Measurements from ENCODE around the gene AMOT.

The AMOT gene

DNA sequence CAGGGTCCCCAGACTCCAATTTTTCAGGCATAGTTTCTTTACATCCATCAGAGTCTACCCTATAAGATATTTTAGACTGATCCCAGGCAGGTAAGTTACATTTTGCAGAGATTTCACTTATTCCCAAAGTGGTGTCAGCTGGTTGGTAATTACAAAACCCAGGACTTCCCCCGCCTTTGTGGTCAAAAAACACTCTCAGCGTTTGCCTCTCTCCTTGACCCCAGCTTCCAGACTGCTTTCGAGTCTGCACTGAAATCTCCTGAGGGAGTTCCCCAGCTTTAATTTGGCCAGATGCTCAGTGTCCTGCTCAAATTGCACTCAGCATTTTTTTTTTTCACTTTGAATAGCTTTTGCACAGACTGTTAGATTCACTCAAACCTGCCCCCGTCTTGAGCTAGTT is 11.2 kb upstream of the AMOT start:
- no peaks in the 10 kb centered on the region for H3K36me3 ChIP-seq (replicated peaks)
- no peaks in the 10 kb centered on the region for H3K27me3 ChIP-seq (ENCODE audit: low read depth)
- DNase-seq (ENCODE audit: low spot score in 2 of 2): peak in 1 of 2 experiments; percentile 24
- H3K9me3 ChIP-seq: no peaks in the 10 kb centered on the region
- no peak overlapping the region for H3K4me3 ChIP-seq
- H3K4me1 ChIP-seq: peaks cover 25% of the 10 kb centered on the region
- in situ Hi-C loops (cut with MboI; ENCODE audit: low sequenced_read_pairs): no loop called here

DNA sequence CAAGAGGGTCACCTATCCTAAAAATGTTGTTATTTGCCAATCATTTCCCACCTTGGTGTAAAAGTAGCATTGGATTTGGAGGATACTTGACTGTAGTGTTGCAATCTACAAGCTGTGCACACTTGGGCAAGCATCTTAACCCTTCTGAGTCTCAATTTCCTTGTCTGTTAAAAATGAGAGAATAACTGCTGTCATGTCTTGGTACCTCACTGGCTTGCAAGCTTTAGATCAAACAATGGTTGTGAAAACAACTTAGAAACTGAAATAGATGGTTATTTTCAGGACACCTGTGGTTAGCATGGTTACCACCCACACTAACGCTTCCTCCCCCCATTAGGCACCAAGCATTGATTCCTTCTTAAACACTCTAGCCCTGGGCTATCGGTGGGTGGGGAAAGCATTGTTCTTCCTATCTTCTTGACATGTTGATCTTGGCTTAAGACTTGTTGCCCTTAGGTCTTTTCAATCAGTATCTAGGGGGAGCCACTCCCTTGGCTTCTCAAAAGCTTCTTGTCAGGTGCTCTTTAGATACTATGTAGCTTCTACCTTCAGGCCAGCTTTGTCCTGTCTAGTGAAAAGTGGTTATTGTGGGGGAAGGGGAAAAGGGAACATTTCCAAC is 10.6 kb upstream of the AMOT start:
- in situ Hi-C loops (cut with MboI; ENCODE audit: low sequenced_read_pairs): no loop called here
- Histone ChIP-seq H3K9me3 (no peaks in the 10 kb centered on the region), H3K4me3 (no peak overlapping the region), H3K27me3 (ENCODE audit: low read depth) (no peaks in the 10 kb centered on the region), H3K4me1 (peaks cover 25% of the 10 kb centered on the region), H3K36me3 (replicated peaks) (no peaks in the 10 kb centered on the region)
- peak; percentile 57 to 69 for DNase-seq (ENCODE audit: low spot score in 2 of 2)

DNA sequence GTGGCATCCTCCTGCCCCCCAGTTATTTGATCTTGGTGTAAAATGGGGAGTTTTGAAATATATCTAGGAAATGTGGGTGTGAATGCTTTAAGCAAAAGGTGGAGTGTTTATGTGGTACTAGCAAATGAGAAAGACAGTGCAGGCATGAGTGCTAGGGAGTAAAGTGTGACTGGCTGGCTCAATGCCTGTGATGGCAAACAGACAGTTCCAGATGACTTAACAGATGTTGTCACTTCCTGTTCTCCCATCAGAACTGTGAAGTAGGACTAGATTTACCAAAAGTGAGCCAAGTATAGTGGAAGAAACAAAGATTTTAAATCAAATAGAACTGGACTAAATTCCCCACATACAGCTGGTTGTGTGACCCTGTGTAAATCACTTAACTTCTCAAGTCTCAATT is 8.4 kb upstream of the AMOT start:
- Histone ChIP-seq H3K27me3 (ENCODE audit: low read depth) (no peaks in the 10 kb centered on the region), H3K36me3 (replicated peaks) (no peaks in the 10 kb centered on the region), H3K4me3 (no peak overlapping the region), H3K4me1 (peaks cover 36% of the 10 kb centered on the region), H3K9me3 (no peaks in the 10 kb centered on the region)
- in situ Hi-C loops (cut with MboI; ENCODE audit: low sequenced_read_pairs): no loop called here
- DNase-seq (ENCODE audit: low spot score in 2 of 2): no peak

DNA sequence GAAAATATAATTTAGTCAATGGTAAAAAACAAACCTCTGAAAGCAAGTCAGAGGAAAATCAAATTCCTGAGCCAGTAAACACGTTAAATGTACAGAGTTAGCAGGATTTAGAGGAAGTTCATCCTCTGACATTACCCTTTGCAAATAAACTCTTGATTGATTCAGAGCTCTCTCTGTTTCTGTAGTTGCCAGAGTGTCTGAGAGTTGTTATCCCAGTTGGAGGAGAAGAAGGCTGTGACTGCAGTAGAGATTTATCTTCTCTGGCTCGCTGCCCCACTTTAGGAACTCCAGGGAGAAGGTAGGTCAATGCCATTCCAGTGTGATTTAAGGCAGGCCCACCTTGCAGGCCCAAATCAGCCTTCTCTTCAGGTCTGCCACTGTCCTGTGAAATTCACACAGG is 6.2 kb upstream of the AMOT start:
- no peaks in the 10 kb centered on the region for H3K36me3 ChIP-seq (replicated peaks)
- H3K9me3 ChIP-seq: no peaks in the 10 kb centered on the region
- H3K27me3 ChIP-seq (ENCODE audit: low read depth): no peaks in the 10 kb centered on the region
- DNase-seq (ENCODE audit: low spot score in 2 of 2): no peak
- no peak overlapping the region for H3K4me3 ChIP-seq
- in situ Hi-C loops (cut with MboI; ENCODE audit: low sequenced_read_pairs): no loop called here
- H3K4me1 ChIP-seq: peaks cover 29% of the 10 kb centered on the region

DNA sequence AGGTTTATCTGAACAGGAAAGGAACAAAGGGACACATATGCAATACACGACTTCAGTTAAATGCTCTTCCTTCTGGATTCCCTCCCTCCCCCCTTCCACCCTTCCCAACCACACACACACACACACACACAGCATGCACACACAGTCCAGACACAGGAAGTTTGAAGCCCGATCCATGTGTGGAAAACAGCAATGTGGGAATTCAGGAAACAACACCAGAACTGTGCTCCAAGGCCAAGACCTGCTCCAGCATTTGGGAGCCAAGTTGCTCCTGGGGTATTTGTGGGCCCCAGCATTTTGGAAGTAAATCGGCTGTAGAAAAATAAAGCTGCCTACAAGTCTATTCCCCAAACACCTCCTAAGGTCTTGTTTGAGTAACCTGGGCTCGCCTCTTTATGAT is 5.6 kb upstream of the AMOT start:
- Histone ChIP-seq H3K9me3 (no peaks in the 10 kb centered on the region), H3K27me3 (ENCODE audit: low read depth) (no peaks in the 10 kb centered on the region), H3K4me1 (peaks cover 24% of the 10 kb centered on the region), H3K36me3 (replicated peaks) (no peaks in the 10 kb centered on the region), H3K4me3 (no peak overlapping the region)
- DNase-seq (ENCODE audit: low spot score in 2 of 2): no peak
- in situ Hi-C loops (cut with MboI; ENCODE audit: low sequenced_read_pairs): no loop called here

DNA sequence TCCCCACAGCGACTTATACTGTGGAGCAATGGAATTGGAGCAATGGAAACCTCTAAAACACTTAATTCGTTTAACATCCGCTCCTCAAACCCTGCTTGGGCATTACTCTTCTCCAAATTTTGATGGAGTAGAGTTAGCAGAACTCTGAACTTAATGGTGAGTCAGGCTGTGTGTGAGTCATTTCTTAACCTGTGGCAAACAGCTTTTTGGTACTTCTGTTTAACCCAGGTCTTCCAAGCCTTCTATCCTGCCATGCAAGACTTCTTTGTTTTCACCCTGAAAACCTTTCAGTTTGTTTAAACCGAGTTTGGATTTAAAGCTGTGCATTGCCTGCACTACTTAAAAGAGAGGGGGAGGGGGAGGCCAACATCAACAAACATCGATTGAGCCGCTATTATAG is 3.6 kb upstream of the AMOT start:
- DNase-seq (ENCODE audit: low spot score in 2 of 2): no peak
- Histone ChIP-seq H3K4me1 (peaks cover 25% of the 10 kb centered on the region), H3K27me3 (ENCODE audit: low read depth) (no peaks in the 10 kb centered on the region), H3K36me3 (replicated peaks) (no peaks in the 10 kb centered on the region), H3K9me3 (no peaks in the 10 kb centered on the region), H3K4me3 (no peak overlapping the region)
- in situ Hi-C loops (cut with MboI; ENCODE audit: low sequenced_read_pairs): no loop called here

DNA sequence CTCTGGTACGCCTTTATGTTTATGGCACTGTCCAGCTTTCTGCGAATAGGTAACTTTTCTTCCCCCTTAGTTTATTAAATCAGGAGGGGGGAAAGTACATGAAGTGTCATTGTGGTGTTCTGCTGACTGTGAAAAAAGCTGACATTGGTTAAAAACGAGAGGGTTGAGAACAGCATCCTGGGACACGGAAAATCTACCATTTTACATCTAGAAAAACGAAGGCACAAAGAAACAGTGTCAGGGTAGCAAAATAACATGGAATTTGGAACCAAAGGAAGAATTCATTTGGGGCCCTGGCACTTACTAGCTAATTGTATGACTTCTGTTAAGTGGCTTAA is 1.2 kb upstream of the AMOT start:
- DNase-seq (ENCODE audit: low spot score in 2 of 2): no peak
- Histone ChIP-seq H3K36me3 (replicated peaks) (no peaks in the 10 kb centered on the region), H3K4me3 (peak overlapping the region; percentile 78), H3K4me1 (peaks cover 48% of the 10 kb centered on the region), H3K9me3 (no peaks in the 10 kb centered on the region), H3K27me3 (ENCODE audit: low read depth) (no peaks in the 10 kb centered on the region)
- in situ Hi-C loops (cut with MboI; ENCODE audit: low sequenced_read_pairs): no loop called here

DNA sequence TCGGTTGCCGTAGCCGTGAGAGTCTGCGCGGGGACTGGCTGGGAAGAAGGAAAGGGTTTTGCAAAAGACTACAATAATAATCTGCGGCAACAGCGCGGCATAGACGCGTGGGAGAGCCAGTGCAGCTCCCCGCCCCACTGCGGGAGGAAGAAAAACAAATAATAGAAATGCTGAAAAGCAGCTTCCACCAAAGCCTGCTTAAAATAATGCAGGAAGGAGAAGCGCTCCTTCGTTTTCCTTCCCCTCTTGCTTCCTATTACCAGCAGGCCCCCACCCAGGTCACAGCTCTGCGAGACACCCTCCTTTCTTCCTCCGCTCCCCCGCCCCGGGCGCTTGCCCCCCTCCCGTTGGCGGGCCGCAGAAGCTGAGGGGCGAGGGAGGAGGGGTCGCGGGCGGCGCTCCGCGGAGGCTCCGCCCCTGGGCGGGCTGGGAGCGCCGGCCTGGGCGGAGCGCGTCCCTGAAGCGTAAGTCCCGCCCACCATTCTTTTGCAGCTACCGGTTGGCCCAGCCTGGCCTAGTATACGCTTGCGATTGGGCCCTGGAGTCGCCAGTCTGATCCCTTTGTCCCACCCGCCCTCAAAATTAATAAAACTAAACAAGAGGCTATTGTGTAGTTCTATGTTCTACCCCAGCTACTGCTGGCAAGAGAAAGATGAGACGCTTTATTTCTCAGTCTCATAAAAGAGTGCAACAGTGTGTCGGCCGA is 636 bp upstream of the AMOT start:
- H3K36me3 ChIP-seq (replicated peaks): no peaks in the 10 kb centered on the region
- in situ Hi-C loops (cut with MboI; ENCODE audit: low sequenced_read_pairs): no loop called here
- peak overlapping the region; percentile 78 for H3K4me3 ChIP-seq
- no peaks in the 10 kb centered on the region for H3K9me3 ChIP-seq
- DNase-seq (ENCODE audit: low spot score in 2 of 2): peak; percentile 94 to 95
- no peaks in the 10 kb centered on the region for H3K27me3 ChIP-seq (ENCODE audit: low read depth)
- peaks cover 53% of the 10 kb centered on the region for H3K4me1 ChIP-seq

DNA sequence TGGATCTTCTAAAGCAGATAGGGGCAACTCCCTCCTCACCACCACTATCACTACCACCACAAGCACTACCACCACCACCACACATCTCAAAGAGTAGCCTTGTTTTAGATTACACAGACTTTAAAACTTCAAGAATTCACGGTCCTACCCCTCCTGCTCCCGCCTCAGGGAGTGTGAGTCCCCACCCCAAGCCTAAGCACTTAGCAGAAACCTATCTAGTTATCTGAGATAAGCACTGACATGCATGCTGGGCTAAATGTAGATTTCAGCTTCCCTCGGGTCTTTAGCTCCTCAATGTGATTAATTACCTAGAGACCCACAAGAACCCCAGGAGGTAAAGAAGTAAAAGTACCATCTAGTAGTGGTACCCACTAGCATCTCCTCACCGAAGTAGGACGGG is 775 bp downstream of the AMOT start:
- no peaks in the 10 kb centered on the region for H3K27me3 ChIP-seq (ENCODE audit: low read depth)

DNA sequence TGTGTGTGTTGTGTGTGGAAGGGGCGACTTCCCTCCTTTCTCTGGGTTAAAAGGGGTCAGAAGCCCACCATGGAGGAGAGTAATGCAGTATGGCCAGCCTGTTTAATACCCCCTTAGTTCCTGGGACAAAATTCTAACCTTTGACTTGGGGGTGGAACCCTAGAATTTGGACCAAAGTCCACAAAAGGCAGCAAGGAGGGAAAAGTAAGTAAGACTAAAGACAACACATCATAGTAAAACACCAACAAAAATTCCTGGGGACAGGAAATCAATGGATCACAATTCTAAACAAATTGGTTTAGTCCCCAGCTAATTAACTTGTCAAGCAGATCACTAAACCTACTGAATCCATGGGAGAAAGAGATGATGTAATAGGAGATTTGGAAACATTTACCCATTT is 3.1 kb downstream of the AMOT start:
- no peaks in the 10 kb centered on the region for H3K9me3 ChIP-seq
- no peak for DNase-seq (ENCODE audit: low spot score in 2 of 2)
- H3K4me3 ChIP-seq: no peak overlapping the region
- in situ Hi-C loops (cut with MboI; ENCODE audit: low sequenced_read_pairs): no loop called here
- no peaks in the 10 kb centered on the region for H3K36me3 ChIP-seq (replicated peaks)
- peaks cover 74% of the 10 kb centered on the region for H3K4me1 ChIP-seq
- no peaks in the 10 kb centered on the region for H3K27me3 ChIP-seq (ENCODE audit: low read depth)

More for the DNA sequence above, 775 bp downstream of the AMOT start:
- H3K4me3 ChIP-seq: peak overlapping the region; percentile 78
- no peak for DNase-seq (ENCODE audit: low spot score in 2 of 2)
- in situ Hi-C loops (cut with MboI; ENCODE audit: low sequenced_read_pairs): no loop called here
- H3K4me1 ChIP-seq: peaks cover 62% of the 10 kb centered on the region
- no peaks in the 10 kb centered on the region for H3K9me3 ChIP-seq
- H3K36me3 ChIP-seq (replicated peaks): no peaks in the 10 kb centered on the region

DNA sequence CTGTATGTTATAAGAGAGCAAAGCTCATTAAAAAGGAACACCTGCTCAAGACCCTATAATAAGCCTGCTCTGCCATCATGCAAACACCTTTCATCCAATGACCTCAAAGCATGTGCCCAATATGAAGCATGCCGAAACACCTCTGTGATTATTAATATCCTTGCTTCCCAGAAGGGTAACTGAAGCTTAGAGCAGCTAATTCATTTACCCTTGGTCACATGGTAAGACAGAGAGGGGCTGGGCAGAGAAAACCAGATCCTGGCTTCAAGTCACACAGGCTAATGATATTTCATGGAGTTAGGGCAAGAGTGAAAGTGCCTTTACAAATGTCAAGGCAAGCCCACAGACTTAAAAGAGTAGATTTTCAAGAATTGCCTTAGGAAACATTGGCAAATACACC is 5.6 kb downstream of the AMOT start:
- no peaks in the 10 kb centered on the region for H3K27me3 ChIP-seq (ENCODE audit: low read depth)
- H3K4me1 ChIP-seq: peaks cover 70% of the 10 kb centered on the region
- no peak overlapping the region for H3K4me3 ChIP-seq
- H3K36me3 ChIP-seq (replicated peaks): no peaks in the 10 kb centered on the region
- H3K9me3 ChIP-seq: no peaks in the 10 kb centered on the region
- in situ Hi-C loops (cut with MboI; ENCODE audit: low sequenced_read_pairs): no loop called here
- no peak for DNase-seq (ENCODE audit: low spot score in 2 of 2)

DNA sequence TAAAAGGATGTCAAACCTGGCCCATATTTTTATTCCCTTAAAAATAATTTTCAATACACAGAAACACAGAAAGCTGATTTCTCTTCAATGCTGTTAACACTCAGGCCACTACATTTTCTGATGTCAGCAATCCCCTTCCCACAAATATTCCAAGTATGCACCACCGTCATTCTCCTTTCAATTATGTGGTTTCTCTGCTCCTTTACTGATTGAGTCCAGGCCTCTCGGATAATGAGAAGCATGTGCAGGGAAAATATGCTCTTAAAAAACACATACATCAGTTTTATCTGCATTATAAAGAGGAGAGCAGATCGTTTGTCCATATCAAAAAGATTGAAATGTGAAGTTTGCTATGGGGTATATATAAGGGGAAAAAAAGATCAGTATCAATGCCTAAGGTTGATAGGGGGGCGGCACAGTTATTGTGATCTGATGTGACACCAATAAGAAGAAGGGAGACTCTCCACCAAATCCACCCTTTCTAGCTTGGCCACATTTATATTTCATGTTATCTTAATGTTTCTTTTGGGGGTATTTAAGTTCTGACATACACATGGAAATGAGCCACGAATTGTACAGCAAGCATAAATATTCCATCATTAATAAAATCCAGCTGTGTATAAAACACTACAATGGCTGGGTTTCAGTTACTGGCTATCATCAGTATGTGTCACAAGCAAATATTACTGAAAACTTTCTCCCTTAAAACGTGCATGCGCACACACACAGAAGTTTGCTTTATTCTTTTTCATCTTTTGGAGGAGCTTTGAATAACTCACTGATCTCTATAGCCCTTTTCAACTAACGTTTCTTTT is 6.4 kb downstream of the AMOT start:
- H3K36me3 ChIP-seq (replicated peaks): peaks cover under 1% of the 10 kb centered on the region
- peak; percentile 56 to 97 for DNase-seq (ENCODE audit: low spot score in 2 of 2)
- no peaks in the 10 kb centered on the region for H3K9me3 ChIP-seq
- peaks cover 64% of the 10 kb centered on the region for H3K4me1 ChIP-seq
- H3K4me3 ChIP-seq: no peak overlapping the region
- no peaks in the 10 kb centered on the region for H3K27me3 ChIP-seq (ENCODE audit: low read depth)
- in situ Hi-C loops (cut with MboI; ENCODE audit: low sequenced_read_pairs): no loop called here

DNA sequence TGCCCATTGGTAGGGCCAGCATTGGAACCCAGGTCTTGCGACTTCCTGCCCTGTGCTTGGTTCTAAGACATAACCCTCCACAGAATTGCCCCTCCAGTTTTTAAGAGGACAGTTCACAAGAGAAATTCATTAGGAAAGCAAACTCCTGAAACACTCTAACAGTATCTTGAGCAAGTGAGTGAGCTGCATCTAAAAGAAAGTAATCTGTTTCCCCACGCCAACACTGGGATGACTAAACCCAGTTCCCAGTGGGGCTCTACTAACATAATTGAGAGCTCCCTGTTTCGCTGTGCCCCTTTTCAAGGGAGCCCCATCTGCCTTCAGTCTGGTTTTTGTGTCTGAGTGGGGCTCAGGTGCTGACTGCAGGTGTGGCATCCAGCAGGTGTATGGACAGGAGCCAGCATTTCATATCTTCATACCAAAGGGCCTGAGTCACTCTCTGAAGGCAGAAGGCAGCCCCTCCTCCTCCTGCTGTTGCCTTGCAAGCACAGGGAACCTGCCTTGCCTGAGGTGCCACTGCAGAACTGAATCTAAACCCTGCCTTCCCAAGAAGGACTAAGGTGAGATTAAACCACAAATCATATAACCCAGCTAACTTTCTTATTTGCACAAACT is 8.0 kb downstream of the AMOT start:
- no peak overlapping the region for H3K4me3 ChIP-seq
- peak in 1 of 2 experiments; percentile 52 for DNase-seq (ENCODE audit: low spot score in 2 of 2)
- peaks cover 50% of the 10 kb centered on the region for H3K4me1 ChIP-seq
- in situ Hi-C loops (cut with MboI; ENCODE audit: low sequenced_read_pairs): no loop called here
- peaks cover 7% of the 10 kb centered on the region for H3K36me3 ChIP-seq (replicated peaks)
- H3K9me3 ChIP-seq: no peaks in the 10 kb centered on the region
- no peaks in the 10 kb centered on the region for H3K27me3 ChIP-seq (ENCODE audit: low read depth)

DNA sequence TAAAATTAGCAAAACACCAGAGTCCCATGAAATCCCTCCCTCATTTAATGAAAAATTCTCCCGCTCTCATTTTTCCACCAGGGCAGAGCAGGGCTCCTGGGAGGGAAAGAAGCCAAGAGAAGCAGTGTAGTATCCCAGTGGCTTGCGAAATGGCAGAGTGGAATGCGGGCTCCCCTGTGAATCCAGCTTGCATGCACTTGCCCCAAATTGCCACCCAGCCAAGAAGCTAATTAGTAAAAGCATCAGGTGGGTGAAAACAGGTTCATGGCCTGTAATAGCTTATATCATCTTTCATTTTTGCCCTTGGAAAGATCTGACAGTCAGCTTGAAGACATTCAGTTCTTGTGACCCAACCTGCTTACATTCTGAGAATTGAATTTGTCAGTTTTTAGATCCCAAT is 10.1 kb downstream of the AMOT start:
- H3K9me3 ChIP-seq: no peaks in the 10 kb centered on the region
- H3K36me3 ChIP-seq (replicated peaks): peaks cover 7% of the 10 kb centered on the region
- H3K4me3 ChIP-seq: no peak overlapping the region
- H3K27me3 ChIP-seq (ENCODE audit: low read depth): no peaks in the 10 kb centered on the region
- H3K4me1 ChIP-seq: peaks cover 30% of the 10 kb centered on the region
- DNase-seq (ENCODE audit: low spot score in 2 of 2): no peak
- in situ Hi-C loops (cut with MboI; ENCODE audit: low sequenced_read_pairs): no loop called here

All from HAP-1 (cell line).